Ovary (tissue), 3 donors: Measurements from ENCODE around the gene ASAH2.

Experiments used
- CTCF ChIP-seq, 3 donors: fragments of 450-650 bp in 2 of 3; fragments of 200-600 bp in 1 of 3; IDR thresholded peaks; one replicate each; pipeline versions ENCODE4 v1.5.1 to v1.8.0; 2016 to 2022; ENCODE audit warnings: antibody characterized with exemption in 3 of 3, mild to moderate bottlenecking in 1 of 3
- EP300 ChIP-seq: sonication (generic); formaldehyde crosslinking; IDR thresholded peaks from one replicate; pipeline ENCODE4 v1.6.1; 2017; ENCODE audit warnings: antibody characterized with exemption
- POLR2A ChIP-seq: fragments of 450-650 bp; IDR thresholded peaks from one replicate; pipeline ENCODE4 v1.6.1; 2017; ENCODE audit warnings: antibody characterized with exemption, mild to moderate bottlenecking, moderate library complexity
- donor health status: DM: no; HTN: no; CAD: no.

- TF ChIP-seq CTCF (IDR thresholded peaks at IDR 0.05) (no peak), POLR2A (no peak), EP300 (no peak)
These were observed 37.9 kb upstream of the ASAH2 start for GRCh38 chr10:50289196-50289595.
